ENCODE results near the gene CCDC138.

GRCh38 chr2:108786008-108786353 lies 590 bp upstream of the CCDC138 start:
- no peak for TF ChIP-seq ZNF274 (IDR thresholded peaks at IDR 0.05; ENCODE audit: low read depth, low read length)
- TF ChIP-seq YY1 (IDR thresholded peaks at IDR 0.05; ENCODE audit: insufficient read depth, insufficient read length), result no peak
- TF ChIP-seq SUZ12 (IDR thresholded peaks at IDR 0.05; ENCODE audit: extremely low read depth, insufficient read depth, insufficient read length), result no peak
